Ascending aorta (tissue), 2 donors: ENCODE measurements around the gene NLE1. TPM values are rescaled to one million over a fixed set of nuclear protein-coding genes. Genes with fewer than 3 reads are reported as not detected.

Source experiments
- DNase-seq, 2 donors: peaks; one replicate each; pipeline ENCODE4 v3.0.0-alpha.2; 2019; ENCODE audit warnings: low spot score in 2 of 2
- H3K27ac ChIP-seq, 2 donors: fragments of 200-600 bp; sonication (generic); one replicate each; pipeline ENCODE4 v1.5.1; 2016 to 2017; ENCODE audit warnings: mild to moderate bottlenecking in 1 of 2
- H3K27me3 ChIP-seq: fragments of 200-600 bp; sonication (generic); one replicate; pipeline ENCODE4 v1.5.1; 2017
- H3K36me3 ChIP-seq, 2 donors: fragments of 200-600 bp; sonication (generic); one replicate each; pipeline ENCODE4 v1.5.1; 2016
- H3K4me1 ChIP-seq, 2 donors: fragments of 200-600 bp; sonication (generic); one replicate each; pipeline ENCODE4 v1.5.1; 2016 to 2017; ENCODE audit warnings: mild to moderate bottlenecking in 1 of 2
- H3K4me3 ChIP-seq, 2 donors: fragments of 200-600 bp; sonication (generic); one replicate each; pipeline ENCODE4 v1.5.1; 2016 to 2017; ENCODE audit warnings: mild to moderate bottlenecking in 1 of 2
- H3K9me3 ChIP-seq, 2 donors: fragments of 200-600 bp; sonication (generic); one replicate each; pipeline ENCODE4 v1.5.1; 2016
- intact Hi-C: fragments of 100-400 bp; cut with DNase I; formaldehyde crosslinking; loops from one replicate; pipeline ENCODE4 v1.15.1; 2023
- total RNA-seq: library from RNA; depleted of rRNA; stranded (reverse); fragments of >200 nt; gene quantifications from one replicate; pipeline ENCODE4 v1.1.0, GENCODE V29; 2016
- TF ChIP-seq, protein P1 (sequence below), 3 experiments: fragments of 200-600 bp in 2 of 3; fragments of 450-650 bp in 1 of 3; sonication (generic) in 2 of 3; IDR thresholded peaks; one replicate each; pipeline ENCODE4 v1.5.1; 2016 to 2019; ENCODE audit warnings: antibody characterized with exemption in 3 of 3, mild to moderate bottlenecking in 1 of 3, moderate library complexity in 1 of 3

NLE1 gene
- total RNA-seq, 1 donor from 2014 or later: 3.8 TPM

DNA sequence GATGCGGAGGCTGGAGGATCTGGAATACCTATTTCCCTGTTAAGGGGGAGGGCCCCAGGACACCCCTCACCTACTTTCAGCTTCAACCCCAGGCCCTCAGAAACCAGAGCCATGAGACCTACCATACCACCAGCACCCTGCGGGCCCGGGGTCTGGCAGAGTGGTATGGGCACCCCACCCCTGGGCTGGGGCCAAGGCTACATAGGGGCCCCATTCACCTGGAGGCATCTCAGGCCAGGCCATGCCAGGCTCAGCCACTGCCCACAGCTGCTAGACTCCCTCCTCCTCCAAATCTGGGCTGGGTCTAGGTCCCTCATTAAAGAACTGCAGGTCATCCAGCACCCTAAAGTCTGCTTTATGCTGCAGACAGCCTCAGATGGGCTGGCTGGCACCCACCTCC lies 11.7 kb downstream of the NLE1 start:
- Histone ChIP-seq H3K27ac (no peak overlapping the region), H3K9me3 (no peaks in the 10 kb centered on the region), H3K4me1 (no peaks in the 10 kb centered on the region), H3K27me3 (no peaks in the 10 kb centered on the region), H3K4me3 (no peak overlapping the region), H3K36me3 (peaks cover 39 to 42% of the 10 kb centered on the region in 2 donors)
- intact Hi-C loops: no loop called here
- no peak for DNase-seq
- TF ChIP-seq, protein P1, sequence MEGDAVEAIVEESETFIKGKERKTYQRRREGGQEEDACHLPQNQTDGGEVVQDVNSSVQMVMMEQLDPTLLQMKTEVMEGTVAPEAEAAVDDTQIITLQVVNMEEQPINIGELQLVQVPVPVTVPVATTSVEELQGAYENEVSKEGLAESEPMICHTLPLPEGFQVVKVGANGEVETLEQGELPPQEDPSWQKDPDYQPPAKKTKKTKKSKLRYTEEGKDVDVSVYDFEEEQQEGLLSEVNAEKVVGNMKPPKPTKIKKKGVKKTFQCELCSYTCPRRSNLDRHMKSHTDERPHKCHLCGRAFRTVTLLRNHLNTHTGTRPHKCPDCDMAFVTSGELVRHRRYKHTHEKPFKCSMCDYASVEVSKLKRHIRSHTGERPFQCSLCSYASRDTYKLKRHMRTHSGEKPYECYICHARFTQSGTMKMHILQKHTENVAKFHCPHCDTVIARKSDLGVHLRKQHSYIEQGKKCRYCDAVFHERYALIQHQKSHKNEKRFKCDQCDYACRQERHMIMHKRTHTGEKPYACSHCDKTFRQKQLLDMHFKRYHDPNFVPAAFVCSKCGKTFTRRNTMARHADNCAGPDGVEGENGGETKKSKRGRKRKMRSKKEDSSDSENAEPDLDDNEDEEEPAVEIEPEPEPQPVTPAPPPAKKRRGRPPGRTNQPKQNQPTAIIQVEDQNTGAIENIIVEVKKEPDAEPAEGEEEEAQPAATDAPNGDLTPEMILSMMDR (IDR thresholded peaks at IDR 0.05): no peak

DNA sequence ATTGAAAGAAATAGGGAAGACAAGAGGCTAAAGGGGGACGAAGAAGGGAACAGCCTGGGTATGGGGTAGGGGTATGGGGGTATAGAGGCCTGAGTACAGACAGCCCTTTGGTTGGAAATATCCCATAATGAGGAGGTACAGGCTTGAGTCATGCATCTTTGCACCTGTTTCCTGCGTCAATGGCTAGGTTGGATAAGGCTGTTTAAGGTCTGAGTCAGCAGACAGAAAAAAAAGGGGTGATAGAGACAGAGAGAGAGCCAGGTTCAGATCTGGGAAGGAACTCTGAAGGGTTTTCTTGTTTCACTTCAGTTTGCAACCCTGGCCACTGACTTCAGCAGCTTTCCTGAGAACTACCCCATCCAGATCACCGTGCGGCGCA lies 12.1 kb downstream of the NLE1 start:
- DNase-seq: no peak
- TF ChIP-seq, protein P1 (IDR thresholded peaks at IDR 0.05): no peak
- Histone ChIP-seq H3K36me3 (peaks cover 34 to 38% of the 10 kb centered on the region in 2 donors), H3K27me3 (no peaks in the 10 kb centered on the region), H3K9me3 (no peaks in the 10 kb centered on the region), H3K4me3 (no peak overlapping the region), H3K27ac (no peak overlapping the region), H3K4me1 (no peaks in the 10 kb centered on the region)
- intact Hi-C loops: no loop called here

DNA sequence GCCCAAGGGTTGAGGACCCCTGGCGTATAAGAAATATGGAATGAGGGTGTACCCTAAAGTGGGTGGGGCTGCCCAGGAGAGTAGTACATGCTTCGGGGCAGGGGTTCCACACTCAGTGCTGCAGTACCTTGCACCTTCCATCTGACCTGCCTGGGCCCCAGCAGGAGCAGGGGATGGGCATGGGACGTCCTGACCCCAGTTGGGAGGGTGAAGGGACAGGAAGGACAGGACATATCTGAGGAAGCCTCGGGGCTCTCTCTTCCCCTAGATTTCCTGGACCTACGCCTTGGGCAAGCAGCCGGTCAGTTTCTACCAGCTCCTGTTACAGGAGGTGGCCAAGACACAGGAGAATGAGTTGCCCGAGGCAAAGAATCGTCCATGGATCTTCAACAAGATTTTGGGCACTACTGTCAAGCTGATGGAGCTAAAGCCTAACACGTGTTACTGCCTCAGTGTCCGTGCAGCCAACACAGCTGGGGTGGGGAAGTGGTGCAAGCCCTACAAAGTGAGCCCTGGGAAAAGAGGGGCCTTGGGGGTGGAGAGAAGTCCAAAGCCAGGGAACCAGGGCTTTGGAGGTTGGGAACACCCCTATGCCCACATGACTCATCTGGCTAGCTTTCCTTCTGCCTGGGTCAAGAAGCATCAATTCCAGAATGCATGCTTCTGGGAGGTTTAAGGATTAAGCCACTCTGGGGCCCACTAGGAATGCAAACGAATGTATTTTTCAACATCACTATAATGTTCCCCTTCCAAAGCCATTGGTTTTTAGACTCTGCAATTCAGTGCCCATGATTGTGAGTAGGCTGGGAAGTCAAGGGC lies 12.7 kb downstream of the NLE1 start:
- H3K36me3 ChIP-seq: peaks cover 28 to 32% of the 10 kb centered on the region in 2 donors
- H3K27me3 ChIP-seq: no peaks in the 10 kb centered on the region
- H3K4me1 ChIP-seq: no peaks in the 10 kb centered on the region
- no peaks in the 10 kb centered on the region for H3K9me3 ChIP-seq
- no peak overlapping the region for H3K27ac ChIP-seq
- no peak for DNase-seq
- H3K4me3 ChIP-seq: no peak overlapping the region
- intact Hi-C loops: no loop called here
- TF ChIP-seq, protein P1 (IDR thresholded peaks at IDR 0.05): no peak

DNA sequence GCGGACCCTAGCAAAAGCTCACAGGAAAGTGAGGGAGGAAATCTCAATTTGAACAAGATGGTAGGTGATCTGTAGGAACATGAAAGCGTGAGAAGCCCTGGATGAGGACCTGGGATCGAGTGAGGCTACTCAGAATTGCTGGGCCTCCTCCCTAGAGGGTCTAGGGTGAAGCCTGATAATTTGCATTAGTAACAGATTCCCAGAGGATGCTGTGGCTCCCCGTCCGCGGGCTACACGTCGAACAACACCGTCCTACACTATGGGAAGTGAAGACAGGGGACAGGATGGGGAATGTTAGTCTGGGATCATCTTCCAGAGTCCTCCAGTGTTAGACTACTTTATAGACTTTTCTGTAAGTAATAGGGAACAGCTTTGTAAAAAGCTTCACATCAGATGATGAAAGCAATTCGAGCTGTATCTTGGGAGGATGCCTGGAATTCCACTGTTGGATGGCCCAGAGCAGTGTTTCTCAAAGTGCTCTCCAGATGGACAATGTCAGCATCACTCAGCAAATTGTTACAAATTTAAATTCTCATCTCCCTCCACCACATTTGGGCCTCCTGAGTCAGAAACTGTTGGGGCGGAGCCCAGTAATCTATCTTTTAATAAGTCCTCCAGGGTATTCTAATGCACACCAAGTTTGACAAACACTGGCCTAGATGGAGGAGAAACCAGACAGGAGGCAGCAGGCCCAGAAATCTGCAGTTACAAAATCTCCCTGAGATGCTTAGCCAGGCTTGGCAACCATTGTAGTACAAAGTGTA lies 14.2 kb downstream of the NLE1 start:
- intact Hi-C loops: no loop called here
- no peaks in the 10 kb centered on the region for H3K27me3 ChIP-seq
- DNase-seq: no peak
- H3K9me3 ChIP-seq: no peaks in the 10 kb centered on the region
- H3K4me3 ChIP-seq: no peak overlapping the region
- TF ChIP-seq, protein P1 (IDR thresholded peaks at IDR 0.05): no peak
- H3K36me3 ChIP-seq: peaks cover 14 to 17% of the 10 kb centered on the region in 2 donors
- H3K4me1 ChIP-seq: no peaks in the 10 kb centered on the region
- H3K27ac ChIP-seq: no peak overlapping the region

DNA sequence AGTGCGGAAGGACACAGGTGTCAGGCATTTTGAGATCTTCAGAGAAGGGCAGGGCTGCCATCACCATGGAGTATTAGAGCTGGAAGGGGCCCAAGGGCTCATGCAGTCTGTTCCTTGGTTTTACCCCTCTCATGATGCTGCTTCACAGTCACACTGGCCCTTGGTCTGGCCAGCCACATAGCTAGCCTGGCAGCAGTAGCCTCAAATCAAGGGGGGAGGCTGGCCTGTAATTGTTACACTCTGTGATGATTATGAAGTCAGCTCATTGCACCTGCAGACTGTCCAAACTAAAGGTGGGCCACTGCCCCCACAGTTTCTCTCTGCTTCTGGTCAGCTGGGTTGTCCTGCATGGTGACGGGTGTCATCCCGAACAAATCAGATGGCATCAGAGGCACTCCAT lies 20.8 kb downstream of the NLE1 start, which contains the start of gene FNDC8:
FNDC8 (plus strand) TSS at position 301 of the 400 bp plus-strand sequence; CDS start at position 380, 79 bp downstream.
- no peak within 1 kb of the TSS for H3K27ac ChIP-seq
- TF ChIP-seq, protein P1 (IDR thresholded peaks at IDR 0.05): no peak
- H3K27me3 ChIP-seq: no peaks in the 10 kb centered on the region
- intact Hi-C loops: no loop called here
- no peak for DNase-seq
- H3K9me3 ChIP-seq: no peaks in the 10 kb centered on the region
- H3K36me3 ChIP-seq: no peaks in the 10 kb centered on the region
- H3K4me1 ChIP-seq: peaks cover 4 to 17% of the 10 kb centered on the region in 2 donors
- H3K4me3 ChIP-seq: peak within 1 kb of the TSS in 1 of 2 donors; percentile 84
